ENCODE measurements around the gene IL20RA.

Gene IL20RA

DNA sequence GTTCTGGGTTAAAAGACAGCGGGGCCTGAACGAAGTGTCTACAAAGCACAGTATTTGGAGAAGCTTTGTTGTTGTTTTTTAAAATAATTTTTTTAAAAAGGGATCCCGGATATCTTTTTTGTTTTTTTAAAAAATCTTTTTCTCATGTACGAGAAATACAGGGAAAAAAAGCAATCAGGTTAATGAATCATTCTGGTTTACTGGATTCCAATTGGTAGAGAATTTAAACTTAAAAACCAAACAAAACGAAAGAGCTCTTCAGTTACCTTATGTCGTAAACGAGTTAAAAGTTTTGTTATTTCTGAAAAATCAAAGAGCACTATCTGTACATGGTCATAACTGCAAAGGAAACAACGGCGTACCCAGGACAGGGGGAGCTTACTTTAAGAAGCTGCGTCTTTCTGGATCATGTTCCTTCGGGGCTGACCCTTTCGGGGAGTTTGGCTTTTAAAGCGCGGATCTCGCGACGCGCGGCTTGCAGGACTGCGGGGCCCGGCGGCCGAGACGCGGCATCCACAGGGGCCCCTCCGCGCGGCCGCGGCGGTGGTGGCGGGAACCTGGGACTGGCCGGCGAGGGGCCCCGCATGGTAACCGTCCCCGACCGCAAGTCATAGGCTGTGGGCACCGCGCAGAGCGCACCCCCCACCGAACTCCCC lies 927 bp downstream of the IL20RA start:
- DNase-seq = peak; percentile 19

DNA sequence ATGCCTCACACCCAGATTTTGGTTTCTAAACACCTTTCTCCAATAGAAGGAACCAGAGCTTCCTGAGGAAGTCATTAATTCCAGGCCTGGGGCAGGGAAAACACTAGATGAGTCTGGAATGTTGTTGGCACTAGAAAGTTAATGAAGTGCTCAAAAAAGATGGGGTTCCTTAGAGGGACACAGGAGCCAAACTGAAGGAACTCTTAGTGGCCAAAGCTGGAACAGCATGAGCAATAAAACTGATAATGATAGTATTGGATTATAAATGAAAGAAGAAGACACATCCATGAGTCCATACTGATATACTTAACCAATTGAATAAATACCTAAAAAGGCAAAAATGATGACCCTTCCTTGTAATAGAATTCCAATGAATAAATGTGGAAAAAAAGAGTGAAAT lies 4.4 kb downstream of the IL20RA start:
- DNase-seq = no peak

DNA sequence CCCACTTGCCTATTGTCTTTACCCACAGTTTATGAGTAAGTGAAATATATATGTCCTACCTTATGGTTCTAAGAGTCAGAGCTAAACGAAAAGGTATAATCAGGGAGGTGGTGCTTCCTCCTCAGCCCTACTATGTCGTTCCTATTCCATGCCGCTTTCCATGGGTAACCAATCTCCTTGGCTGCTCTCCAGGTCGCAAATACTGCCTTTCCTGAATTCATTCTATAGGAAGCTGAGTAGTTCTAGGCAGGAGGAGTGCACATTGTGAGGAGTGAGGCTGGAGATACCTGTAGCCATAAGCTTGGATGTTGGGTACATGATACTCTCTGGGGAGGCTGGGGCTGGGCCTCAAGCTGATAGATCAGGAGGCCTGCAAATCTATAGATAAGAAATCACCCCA lies 5.8 kb downstream of the IL20RA start:
- no peak for DNase-seq

- no peak for DNase-seq
Measured at GRCh38 chr6:137036566-137037300, 8.0 kb downstream of the IL20RA start.

- no peak for DNase-seq
Measured at GRCh38 chr6:137033828-137034227, 10.9 kb downstream of the IL20RA start.

DNA sequence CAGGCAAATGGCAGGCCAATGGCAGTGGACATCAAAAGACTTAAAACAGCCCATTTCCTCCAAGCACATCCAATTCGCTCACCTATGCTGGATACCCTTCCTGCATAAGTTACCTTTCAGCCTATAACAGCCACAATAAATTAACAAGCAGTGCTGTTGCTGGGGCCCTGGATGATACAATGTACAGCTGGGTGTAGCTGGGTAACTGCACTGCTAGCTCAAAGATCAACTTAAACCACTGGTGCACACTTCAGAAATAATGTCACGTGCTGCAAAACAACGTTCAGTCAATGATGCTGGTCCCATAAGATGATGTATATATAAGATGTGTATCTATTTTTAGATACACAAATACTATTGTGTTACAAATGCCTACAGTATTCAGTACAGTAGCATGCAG lies 13.6 kb downstream of the IL20RA start:
- no peak for DNase-seq

- DNase-seq = no peak
Measured at GRCh38 chr6:137028912-137029311, 15.9 kb downstream of the IL20RA start.

- DNase-seq = no peak
Measured at GRCh38 chr6:137025786-137026730, 18.7 kb downstream of the IL20RA start.

- DNase-seq = no peak
Measured at GRCh38 chr6:137024237-137024990, 20.4 kb downstream of the IL20RA start.

DNA sequence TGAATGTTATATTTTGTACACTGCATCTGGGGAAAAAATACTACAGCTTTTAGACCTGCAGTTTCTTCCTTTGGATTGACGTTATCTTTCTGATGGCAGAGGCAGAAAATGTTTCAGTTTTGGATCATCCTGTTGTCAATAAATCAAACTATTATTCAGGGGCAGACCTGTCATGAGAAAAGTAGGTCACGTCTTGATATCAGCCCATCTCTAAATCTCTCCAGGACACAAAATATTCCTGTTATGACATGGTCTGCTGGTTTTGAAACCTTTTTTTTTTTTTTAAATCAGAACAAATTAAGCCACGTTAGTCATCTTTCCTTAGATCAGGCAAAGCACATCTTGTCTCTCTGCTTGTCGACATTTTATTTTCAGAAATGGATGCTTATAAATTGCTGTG lies 24.0 kb downstream of the IL20RA start:
- DNase-seq = no peak

DNA sequence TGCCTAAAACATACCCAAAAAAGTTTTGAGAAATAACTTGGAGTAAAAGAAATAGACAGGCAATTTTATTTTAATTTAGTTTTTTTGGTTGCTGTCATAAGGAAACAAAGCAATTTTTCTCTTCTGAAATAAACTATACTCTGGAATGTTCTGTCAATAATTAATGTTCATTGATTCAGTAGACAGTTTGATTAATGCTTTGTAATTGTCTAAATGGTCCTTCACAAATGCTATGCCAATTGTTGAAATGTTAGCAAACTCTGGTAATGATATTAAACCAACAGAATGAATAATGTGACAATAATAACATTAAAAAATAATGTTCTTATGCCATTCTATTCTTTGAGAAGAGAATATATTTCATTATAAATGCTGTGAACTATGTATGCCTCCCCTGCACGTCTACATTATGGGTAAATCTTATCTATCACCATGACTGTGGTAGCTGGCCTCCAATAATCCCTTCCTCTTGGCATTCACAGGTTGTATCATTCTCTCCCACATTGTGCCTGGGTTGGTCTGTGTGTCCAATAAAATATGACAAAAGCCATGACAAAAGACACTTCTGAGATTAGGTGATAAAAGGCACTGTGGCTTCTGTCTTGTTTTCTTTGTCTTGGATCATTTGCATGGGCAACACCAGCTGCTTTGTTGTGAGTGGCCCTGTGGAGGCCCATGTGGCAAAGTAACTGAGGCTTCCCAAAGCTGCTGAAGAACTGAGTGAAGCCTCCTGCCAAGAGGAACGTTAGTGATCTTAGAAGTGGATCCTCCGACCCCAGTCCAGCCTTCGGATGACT lies 25.1 kb downstream of the IL20RA start:
- DNase-seq = no peak

DNA sequence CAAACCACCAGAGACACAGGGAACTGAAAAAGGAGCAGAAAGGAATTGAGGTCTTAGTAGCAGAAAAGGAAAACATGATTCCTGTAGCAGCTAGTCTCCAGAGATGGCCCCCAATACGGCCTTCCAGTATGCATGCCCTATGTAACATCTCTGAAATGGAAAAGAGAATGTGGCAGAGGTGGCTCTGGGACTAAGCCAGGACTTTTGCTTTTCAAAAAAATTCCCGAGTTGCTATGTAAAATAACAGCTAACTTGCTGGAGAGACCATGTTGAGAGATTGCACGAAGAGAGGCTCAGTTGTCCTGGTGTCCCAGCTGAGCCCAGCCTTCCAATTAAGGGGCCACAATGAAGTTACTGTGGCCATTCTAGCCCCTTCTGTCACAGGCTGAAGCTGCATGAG lies 27.7 kb downstream of the IL20RA start:
- no peak for DNase-seq

DNA sequence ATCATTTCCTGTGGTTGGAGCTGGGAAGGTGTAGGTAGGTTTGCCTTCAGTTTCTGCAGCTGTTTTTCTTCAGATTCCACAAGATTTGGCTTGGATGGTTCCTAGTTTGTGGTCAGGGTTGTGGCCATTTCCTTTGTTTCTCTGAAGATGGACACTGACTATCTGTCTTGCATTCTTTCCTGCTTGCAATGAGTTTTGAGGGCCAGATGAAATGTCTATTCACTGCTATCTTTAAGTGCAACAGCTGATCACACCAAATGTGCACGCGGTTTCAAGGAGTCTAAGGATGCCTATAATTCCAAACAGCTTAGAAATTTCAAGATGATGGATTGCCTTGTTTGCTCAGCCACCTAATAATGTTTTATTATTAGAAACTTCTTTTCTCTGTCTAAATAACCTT lies 28.4 kb downstream of the IL20RA start:
- no peak for DNase-seq

GRCh38 chr6:137015943-137016342 lies 28.8 kb downstream of the IL20RA start:
- no peak for DNase-seq

- DNase-seq = peak; percentile 6
Measured at GRCh38 chr6:137013738-137014602, 30.8 kb downstream of the IL20RA start.

- DNase-seq = no peak
Measured at GRCh38 chr6:137013031-137013430, 31.7 kb downstream of the IL20RA start.

DNA sequence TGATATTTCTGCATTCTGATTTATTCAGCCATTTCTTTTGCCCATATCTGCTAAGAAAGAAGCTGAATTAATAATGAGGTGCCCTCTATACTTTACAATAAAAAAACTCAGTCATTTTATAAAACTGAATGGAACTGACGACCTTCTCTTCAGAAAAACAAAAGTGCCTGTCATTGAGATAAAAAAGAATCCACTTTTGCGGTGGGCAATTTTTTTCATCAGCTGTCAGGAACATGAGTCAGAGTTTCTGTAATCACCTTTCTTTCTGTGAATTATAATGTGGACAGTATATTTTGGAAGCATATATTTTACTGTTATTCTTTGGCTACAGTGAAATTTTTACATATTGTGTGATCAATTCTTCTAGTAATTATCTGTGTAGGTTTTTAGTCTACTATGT lies 33.4 kb downstream of the IL20RA start:
- DNase-seq = no peak

- DNase-seq = no peak
Measured at GRCh38 chr6:137010128-137010718, 34.5 kb downstream of the IL20RA start.

GRCh38 chr6:137008204-137008603 lies 36.6 kb downstream of the IL20RA start:
- no peak for DNase-seq

DNA sequence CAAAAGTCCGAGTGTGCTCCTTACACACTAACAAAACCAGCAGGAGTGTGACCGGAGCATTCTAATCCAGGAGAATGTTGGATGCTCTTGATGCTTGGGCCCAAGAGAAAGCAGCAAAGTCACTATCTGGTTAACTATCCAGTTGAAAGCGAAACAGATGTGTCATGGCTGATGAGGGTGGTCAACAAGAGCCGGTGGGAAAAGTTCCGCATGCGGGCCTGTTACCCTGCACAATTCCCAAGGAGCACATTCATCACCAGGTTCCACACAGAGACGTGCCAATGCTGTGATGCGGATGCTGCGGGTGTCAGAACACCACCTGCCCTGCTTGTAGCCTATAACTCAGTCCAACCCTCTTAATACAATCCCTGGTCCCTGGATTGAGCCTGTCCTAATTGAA lies 38.7 kb downstream of the IL20RA start:
- DNase-seq = no peak

DNA sequence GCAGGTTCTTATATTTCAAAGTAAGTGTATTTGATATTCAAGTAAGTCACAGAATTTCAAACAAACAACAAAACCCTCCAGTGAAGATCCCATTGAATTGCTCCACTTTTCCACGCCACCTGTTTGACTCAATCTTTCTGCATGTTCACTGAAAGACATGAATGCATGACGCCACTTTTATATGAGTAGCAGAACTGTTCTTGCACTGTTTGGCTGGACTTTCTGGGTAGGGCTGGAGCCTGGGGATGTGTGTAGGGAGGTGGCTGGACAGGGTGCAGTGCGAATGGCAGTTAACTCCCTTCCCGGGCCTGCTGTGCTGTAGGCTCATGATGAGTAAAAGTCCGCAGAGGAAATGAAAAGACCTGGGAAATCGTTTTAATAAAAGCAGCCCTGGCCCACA lies 39.7 kb downstream of the IL20RA start:
- DNase-seq = no peak
